ENCODE measurements around the gene FHDC1.

Gene FHDC1

GRCh38 chr4:152992027-152992426 is 55.9 kb downstream of the FHDC1 start:
- no peak overlapping the region for H3K4me3 ChIP-seq (ENCODE audit: low read depth, low read length)
- no peak for DNase-seq (ENCODE audit: low read depth, low spot score)
- in situ Hi-C loops (cut with HindIII; ENCODE audit: low sequenced_read_pairs): no loop called here
- TF ChIP-seq CTCF (IDR thresholded peaks at IDR 0.05; ENCODE audit: low read depth, low read length): no peak

- H3K4me3 ChIP-seq (ENCODE audit: low read depth, low read length): no peak overlapping the region
- no peak for DNase-seq (ENCODE audit: low read depth, low spot score)
- no peak for TF ChIP-seq CTCF (IDR thresholded peaks at IDR 0.05; ENCODE audit: low read depth, low read length)
- in situ Hi-C loops (cut with HindIII; ENCODE audit: low sequenced_read_pairs): no loop called here
Measured at GRCh38 chr4:152992466-152992865, 56.3 kb downstream of the FHDC1 start.

DNA sequence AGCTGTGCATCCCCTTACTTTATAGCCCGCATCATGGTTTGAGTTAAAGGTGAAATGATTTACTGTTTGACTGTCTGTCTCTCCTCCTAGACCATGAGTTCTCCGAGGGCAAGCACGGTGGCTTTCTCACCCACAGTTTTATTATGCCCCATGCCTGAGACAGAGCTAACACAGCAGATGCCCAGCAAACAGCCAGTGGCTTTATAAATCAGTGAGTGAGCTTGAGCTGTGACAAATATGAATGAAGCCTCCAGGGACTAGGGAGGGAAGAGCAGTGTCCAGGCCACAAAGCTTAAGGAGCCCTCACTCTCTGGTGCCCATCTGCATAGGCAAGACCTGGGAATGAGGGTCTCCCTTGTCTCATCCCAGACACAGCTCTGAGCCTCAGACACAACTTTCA is 57.9 kb downstream of the FHDC1 start:
- no peak for DNase-seq (ENCODE audit: low read depth, low spot score)
- in situ Hi-C loops (cut with HindIII; ENCODE audit: low sequenced_read_pairs): no loop called here
- no peak overlapping the region for H3K4me3 ChIP-seq (ENCODE audit: low read depth, low read length)
- TF ChIP-seq CTCF (IDR thresholded peaks at IDR 0.05; ENCODE audit: low read depth, low read length): no peak

GRCh38 chr4:152996111-152996571 is 60.0 kb downstream of the FHDC1 start:
- no peak for TF ChIP-seq CTCF (IDR thresholded peaks at IDR 0.05; ENCODE audit: low read depth, low read length)
- DNase-seq (ENCODE audit: low read depth, low spot score): no peak
- H3K4me3 ChIP-seq (ENCODE audit: low read depth, low read length): no peak overlapping the region
- in situ Hi-C loops (cut with HindIII; ENCODE audit: low sequenced_read_pairs): no loop called here

DNA sequence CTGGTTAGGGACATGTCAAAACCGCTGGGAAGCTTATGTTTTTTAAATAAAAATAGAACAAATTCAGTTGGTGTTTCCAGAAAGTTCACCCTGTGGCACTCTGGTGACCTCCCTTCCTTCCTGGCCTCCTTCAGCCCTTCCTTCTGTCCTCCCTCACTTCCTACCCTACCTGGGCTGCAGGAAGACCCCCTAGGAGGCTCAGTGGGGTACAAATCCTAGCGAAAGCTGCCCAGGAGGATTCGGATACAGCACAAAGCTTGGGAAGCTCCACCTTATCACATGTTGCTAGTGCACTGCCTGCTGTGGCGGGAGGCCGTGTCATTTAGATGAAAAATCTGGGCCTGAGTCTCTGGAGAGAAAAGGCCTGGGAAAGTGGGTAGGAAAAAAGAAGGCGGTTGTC is 60.5 kb downstream of the FHDC1 start:
- DNase-seq (ENCODE audit: low read depth, low spot score): no peak
- no peak overlapping the region for H3K4me3 ChIP-seq (ENCODE audit: low read depth, low read length)
- in situ Hi-C loops (cut with HindIII; ENCODE audit: low sequenced_read_pairs): no loop called here
- TF ChIP-seq CTCF (IDR thresholded peaks at IDR 0.05; ENCODE audit: low read depth, low read length): no peak

DNA sequence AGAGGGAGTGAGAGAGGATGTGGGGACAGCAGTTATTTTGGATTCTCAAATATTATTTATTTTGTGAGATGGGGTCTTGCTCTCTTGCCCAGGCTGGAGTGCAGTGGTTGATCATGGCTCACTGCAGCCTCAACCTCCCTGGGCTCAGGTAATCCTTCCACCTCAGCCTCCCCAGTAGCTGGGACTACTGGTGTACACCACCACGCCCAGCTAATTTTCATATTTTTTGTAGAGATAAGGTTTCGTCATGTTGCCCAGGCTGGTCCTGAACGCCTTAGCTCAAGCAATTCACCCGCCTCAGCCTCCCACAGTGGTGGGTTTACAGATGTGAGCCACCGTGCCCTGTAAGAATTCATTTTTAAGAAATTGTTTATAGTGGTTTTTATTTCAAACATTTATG is 61.2 kb downstream of the FHDC1 start:
- no peak for DNase-seq (ENCODE audit: low read depth, low spot score)
- no peak for TF ChIP-seq CTCF (IDR thresholded peaks at IDR 0.05; ENCODE audit: low read depth, low read length)
- in situ Hi-C loops (cut with HindIII; ENCODE audit: low sequenced_read_pairs): no loop called here
- H3K4me3 ChIP-seq (ENCODE audit: low read depth, low read length): no peak overlapping the region

Data from astrocyte of the spinal cord (primary cell).